SK-N-SH (cell line): ENCODE measurements around the gene SNTG2. TPM values are rescaled to one million over a fixed set of nuclear protein-coding genes. Genes with fewer than 3 reads are reported as not detected.

Experiments
- CTCF ChIA-PET: fragments of 300-600, 350-600 bp; formaldehyde crosslinking; extraction: SDS; loops from one replicate; lab custom pipeline; 2021; lab: Yijun Ruan, JAX
- POLR2A ChIA-PET: fragments of 350-600 bp; sonication (Branson Sonifier 250); formaldehyde crosslinking; extraction: SDS; loops from one replicate; lab custom pipeline; 2020; ENCODE audit warnings: antibody characterized with exemption, inconsistent platforms; lab: Yijun Ruan, JAX
- DNase-seq: peaks from one replicate; pipeline ENCODE4 v3.0.0; 2012
- H2AFZ ChIP-seq: fragments of 200-600 bp; sonication (generic); 2 replicates; pipeline ENCODE4 v1.8.1; 2016; ENCODE audit warnings: antibody characterized with exemption, mild to moderate bottlenecking, low read depth
- H3F3A ChIP-seq: fragments of 200-600 bp; sonication (generic); replicated peaks from 2 replicates; pipeline ENCODE3; 2016; ENCODE audit warnings: antibody characterized with exemption, mild to moderate bottlenecking; ENCODE audit not compliant: insufficient read depth
- H3K27ac ChIP-seq, 2 experiments: fragments of 200-500 bp in 1 of 2; fragments of 200-600 bp in 1 of 2; sonication (Bioruptor generic) in 1 of 2; sonication (generic), shearing (Covaris generic) in 1 of 2; 2 replicates each; pipeline versions ENCODE4 v1.5.1 to v1.6.1; 2014 to 2016; ENCODE audit warnings: low read depth in 2 of 2, inconsistent platforms in 1 of 2, low read length in 1 of 2, mild to moderate bottlenecking in 1 of 2, mixed read lengths in 1 of 2
- H3K27me3 ChIP-seq: fragments of 200-600 bp; sonication (generic), shearing (Covaris generic); 2 replicates; pipeline ENCODE4 v1.6.1; 2016; ENCODE audit warnings: mixed run types; ENCODE audit not compliant: insufficient read depth
- H3K36me3 ChIP-seq, 2 experiments: fragments of 200-500 bp in 1 of 2; fragments of 200-600 bp in 1 of 2; sonication (Bioruptor generic) in 1 of 2; sonication (generic) in 1 of 2; replicated peaks in 1 of 2; 2 replicates each; pipeline versions ENCODE3 to v1.5.1; 2014 to 2016; ENCODE audit warnings: low read length in 1 of 2, mild to moderate bottlenecking in 1 of 2; ENCODE audit not compliant: insufficient read depth in 2 of 2, control insufficient read depth in 1 of 2
- H3K4me1 ChIP-seq, 2 experiments: fragments of 200-500 bp in 1 of 2; fragments of 200-600 bp in 1 of 2; sonication (Bioruptor generic) in 1 of 2; sonication (generic), shearing (Covaris generic) in 1 of 2; 2 replicates each; pipeline versions ENCODE4 v1.5.1 to v1.6.1; 2014 to 2016; ENCODE audit warnings: low read depth in 1 of 2, low read length in 1 of 2, mixed run types in 1 of 2; ENCODE audit not compliant: insufficient read depth in 2 of 2, control insufficient read depth in 1 of 2
- H3K4me2 ChIP-seq: fragments of 200-600 bp; sonication (generic), shearing (Covaris generic); 2 replicates; pipeline ENCODE4 v1.6.1; 2017; ENCODE audit warnings: mixed run types
- H3K4me3 ChIP-seq, 2 experiments: fragments of 200-500 bp in 1 of 2; fragments of 200-600 bp in 1 of 2; sonication (Bioruptor generic) in 1 of 2; sonication (generic), shearing (Covaris generic) in 1 of 2; 2 replicates each; pipeline versions ENCODE4 v1.5.1 to v1.8.1; 2014 to 2016; ENCODE audit warnings: low read depth in 2 of 2, inconsistent platforms in 1 of 2, low read length in 1 of 2, mild to moderate bottlenecking in 1 of 2, mixed read lengths in 1 of 2, moderate library complexity in 1 of 2
- H3K79me2 ChIP-seq: fragments of 200-600 bp; sonication (generic); 2 replicates; pipeline ENCODE4 v1.8.1; 2017; ENCODE audit warnings: mild to moderate bottlenecking; ENCODE audit not compliant: insufficient read depth
- H3K9ac ChIP-seq: fragments of 200-600 bp; sonication (generic); 2 replicates; pipeline ENCODE4 v1.6.1; 2017; ENCODE audit warnings: mixed run types
- H3K9me2 ChIP-seq: fragments of 200-600 bp; sonication (generic); 2 replicates; pipeline ENCODE4 v1.6.1; 2017; ENCODE audit warnings: mixed run types
- H3K9me3 ChIP-seq: fragments of 200-600 bp; sonication (generic); 2 replicates; pipeline ENCODE4 v1.6.1; 2017; ENCODE audit warnings: mixed run types, mild to moderate bottlenecking, moderate library complexity
- H4K20me1 ChIP-seq: fragments of 200-600 bp; sonication (generic); 2 replicates; pipeline ENCODE4 v1.6.1; 2017; ENCODE audit warnings: mild to moderate bottlenecking, mixed run types; ENCODE audit not compliant: insufficient read depth
- CTCF ChIP-seq: fragments of 200-600 bp; sonication (generic); IDR thresholded peaks from 2 replicates; pipeline ENCODE4 v1.6.1; 2017; ENCODE audit warnings: antibody characterized with exemption, mild to moderate bottlenecking, moderate library complexity
- EP300 ChIP-seq, 2 experiments: IDR thresholded peaks; 2 replicates each; pipeline versions ENCODE4 v1.4.0 to v1.6.1; 2012; ENCODE audit warnings: borderline replicate concordance in 1 of 2, low read depth in 1 of 2, low read length in 1 of 2
- FOSL2 ChIP-seq: IDR thresholded peaks from 2 replicates; pipeline ENCODE4 v1.4.0; 2012; ENCODE audit warnings: low read depth, mild to moderate bottlenecking, moderate library complexity, borderline replicate concordance
- IRF3 ChIP-seq: fragments of 150-350 bp; IDR thresholded peaks from 2 replicates; pipeline ENCODE4 v1.6.1; 2016; ENCODE audit warnings: mild to moderate bottlenecking, low read depth, low read length
- JUND ChIP-seq: IDR thresholded peaks from 2 replicates; pipeline ENCODE4 v1.4.0; 2012
- MEF2A ChIP-seq: IDR thresholded peaks from 2 replicates; pipeline ENCODE4 v1.4.0; 2012; ENCODE audit warnings: low read depth, borderline replicate concordance
- MXI1 ChIP-seq: IDR thresholded peaks from 2 replicates; pipeline ENCODE4 v1.6.1; 2012; ENCODE audit warnings: mild to moderate bottlenecking, low read depth, low read length, improper control_type of control experiment
- NFIC ChIP-seq: IDR thresholded peaks from 2 replicates; pipeline ENCODE4 v1.4.0; 2012; ENCODE audit warnings: borderline replicate concordance
- NRF1 ChIP-seq: IDR thresholded peaks from 2 replicates; pipeline ENCODE4 v1.6.1; 2012; ENCODE audit warnings: low read depth, mild to moderate bottlenecking, low read length
- PBX3 ChIP-seq: IDR thresholded peaks from 2 replicates; pipeline ENCODE4; 2012
- POLR2AphosphoS5 ChIP-seq: IDR thresholded peaks from 2 replicates; pipeline ENCODE4 v1.6.1; 2012; ENCODE audit warnings: low read depth, low read length
- RCOR1 ChIP-seq: fragments of 150-350 bp; IDR thresholded peaks from 2 replicates; pipeline ENCODE4 v1.6.1; 2017; ENCODE audit warnings: antibody characterized with exemption, low read length
- RFX5 ChIP-seq: IDR thresholded peaks from 2 replicates; pipeline ENCODE4 v1.6.1; 2012; ENCODE audit warnings: mild to moderate bottlenecking, improper control_type of control experiment, low read length
- RXRA ChIP-seq: IDR thresholded peaks from 2 replicates; pipeline ENCODE4 v1.4.0; 2012; ENCODE audit warnings: low read depth, mild to moderate bottlenecking, borderline replicate concordance
- SMC3 ChIP-seq: IDR thresholded peaks from 2 replicates; pipeline ENCODE4 v1.6.1; 2012; ENCODE audit warnings: low read depth, low read length, improper control_type of control experiment
- TAF1 ChIP-seq: IDR thresholded peaks from 2 replicates; pipeline ENCODE4 v1.6.1; 2012; ENCODE audit warnings: low read depth, mild to moderate bottlenecking, low read length, moderate library complexity, borderline replicate concordance
- TCF12 ChIP-seq: IDR thresholded peaks from 2 replicates; pipeline ENCODE4 v1.4.0; 2012
- TEAD4 ChIP-seq: IDR thresholded peaks from 2 replicates; pipeline ENCODE4 v1.4.0; 2012; ENCODE audit warnings: mild to moderate bottlenecking, borderline replicate concordance; ENCODE audit not compliant: insufficient read depth
- USF1 ChIP-seq: IDR thresholded peaks from 2 replicates; pipeline ENCODE4 v1.4.0; 2012; ENCODE audit warnings: low read depth, borderline replicate concordance
- ZBTB33 ChIP-seq: IDR thresholded peaks from 2 replicates; pipeline ENCODE4 v1.4.0; 2012; ENCODE audit warnings: low read depth, borderline replicate concordance
- WGBS: methylation state at CpG from one replicate; pipeline ENCODE4 v1.1.6; 2017; ENCODE audit warnings: low lambda C conversion rate; 5-methylcytosine and 5-hydroxymethylcytosine counted together
- polyA plus RNA-seq, 3 experiments: library from polyadenylated mRNA; depleted of rRNA; stranded (reverse); fragments of >200 nt; gene quantifications; 2 replicates each; pipeline ENCODE4 v1.2.3, GENCODE V29; 2012

SNTG2 gene
- polyA plus RNA-seq, 1 of the 3 experiments (the other 2 are of a cell fraction), result not detected

- no peak for TF ChIP-seq RCOR1
- no peak for TF ChIP-seq MXI1
- no peak for TF ChIP-seq EP300 (IDR thresholded peaks at IDR 0.05; ENCODE audit: borderline replicate concordance in 1 of 2, low read depth in 1 of 2, low read length in 1 of 2)
- no peak for TF ChIP-seq ZBTB33
- TF ChIP-seq USF1, result no peak
- TF ChIP-seq FOSL2, result no peak
- no peak for TF ChIP-seq TAF1
- TF ChIP-seq TEAD4, result no peak
- no peak for TF ChIP-seq JUND
- TF ChIP-seq MEF2A, result no peak
- TF ChIP-seq RXRA, result no peak
- TF ChIP-seq POLR2AphosphoS5, result no peak
- no peak for TF ChIP-seq RFX5
- TF ChIP-seq, all 33 proteins: peak for 0
- no peaks in the 10 kb centered on the region for H3K9me2 ChIP-seq
- POLR2A ChIA-PET, result no interaction called here
- no peaks in the 10 kb centered on the region for H3F3A ChIP-seq
- WGBS, result 36% methylated on average over 9 of the region's 9 CpGs
- H3K4me2 ChIP-seq, result no peak overlapping the region
- no peaks in the 10 kb centered on the region for H4K20me1 ChIP-seq
- no peak for DNase-seq
- no peaks in the 10 kb centered on the region for H3K27me3 ChIP-seq
- no peaks in the 10 kb centered on the region for H3K36me3 ChIP-seq
- peaks cover 0 to 2% of the 10 kb centered on the region in 2 experiments; a peak in 1 of 4 replicates for H3K4me1 ChIP-seq
- CTCF ChIA-PET, result no interaction called here
- no peaks in the 10 kb centered on the region for H3K79me2 ChIP-seq
- no peak overlapping the region for H3K4me3 ChIP-seq
- H2AFZ ChIP-seq, result no peak overlapping the region
- no peak overlapping the region for H3K27ac ChIP-seq
- H3K9me3 ChIP-seq, result no peaks in the 10 kb centered on the region
- no peak overlapping the region for H3K9ac ChIP-seq
These were observed 451.4 kb downstream of the SNTG2 start for GRCh38 chr2:1402064-1402463.

- no peak for DNase-seq
- Histone ChIP-seq H3K9me2 (no peaks in the 10 kb centered on the region), H3K9ac (no peak overlapping the region), H3K79me2 (no peaks in the 10 kb centered on the region), H3K9me3 (no peaks in the 10 kb centered on the region), H3K4me2 (no peak overlapping the region), H4K20me1 (no peaks in the 10 kb centered on the region), H3K27me3 (no peaks in the 10 kb centered on the region), H3K27ac (no peak overlapping the region), H2AFZ (no peak overlapping the region), H3F3A (no peaks in the 10 kb centered on the region), H3K4me3 (no peak overlapping the region), H3K36me3 (no peaks in the 10 kb centered on the region), H3K4me1 (peaks cover 0 to 2% of the 10 kb centered on the region in 2 experiments; a peak in 1 of 4 replicates)
- 38% methylated on average over 9 of the region's 12 CpGs for WGBS
- CTCF ChIA-PET, result no interaction called here
- POLR2A ChIA-PET, result no interaction called here
- TF ChIP-seq EP300 (IDR thresholded peaks at IDR 0.05; ENCODE audit: borderline replicate concordance in 1 of 2, low read depth in 1 of 2, low read length in 1 of 2) (no peak), PBX3 (no peak), TAF1 (no peak), ZBTB33 (no peak), NFIC (no peak), CTCF (no peak), RXRA (no peak), IRF3 (no peak), TCF12 (no peak), NRF1 (no peak), SMC3 (no peak)
These were observed 452.9 kb downstream of the SNTG2 start for GRCh38 chr2:1403565-1403964.
